ENCODE data around the gene GNAZ.

Gene GNAZ

DNA sequence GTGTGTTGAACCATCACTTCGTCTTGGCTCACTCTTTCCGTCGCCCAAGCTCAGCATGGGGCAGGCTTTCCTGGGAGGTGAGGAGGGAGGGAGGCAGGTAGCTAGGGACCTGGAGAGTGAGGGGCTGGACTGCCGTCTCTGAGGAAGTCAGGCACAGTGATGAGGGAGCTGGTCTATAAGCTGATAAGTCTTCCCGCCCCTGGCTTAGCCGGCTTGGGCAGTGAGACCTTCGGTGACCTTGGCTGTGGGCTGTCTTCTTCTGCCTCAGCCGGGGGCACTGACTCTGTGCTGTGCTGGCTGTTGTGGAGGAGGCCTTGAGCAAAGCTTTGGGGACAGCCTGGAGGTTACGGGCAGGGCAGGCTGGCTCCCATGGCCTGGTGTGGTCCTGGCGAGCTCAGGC lies 18.7 kb downstream of the GNAZ start:
- TF ChIP-seq CTCF (IDR thresholded peaks at IDR 0.05; ENCODE audit: low read depth, low read length), result no peak
- no peak overlapping the region for H3K4me3 ChIP-seq (ENCODE audit: low read depth, low read length)
- no peak for DNase-seq (ENCODE audit: low read depth, low spot score)
- in situ Hi-C loops (cut with HindIII; ENCODE audit: low sequenced_read_pairs), result no loop called here

DNA sequence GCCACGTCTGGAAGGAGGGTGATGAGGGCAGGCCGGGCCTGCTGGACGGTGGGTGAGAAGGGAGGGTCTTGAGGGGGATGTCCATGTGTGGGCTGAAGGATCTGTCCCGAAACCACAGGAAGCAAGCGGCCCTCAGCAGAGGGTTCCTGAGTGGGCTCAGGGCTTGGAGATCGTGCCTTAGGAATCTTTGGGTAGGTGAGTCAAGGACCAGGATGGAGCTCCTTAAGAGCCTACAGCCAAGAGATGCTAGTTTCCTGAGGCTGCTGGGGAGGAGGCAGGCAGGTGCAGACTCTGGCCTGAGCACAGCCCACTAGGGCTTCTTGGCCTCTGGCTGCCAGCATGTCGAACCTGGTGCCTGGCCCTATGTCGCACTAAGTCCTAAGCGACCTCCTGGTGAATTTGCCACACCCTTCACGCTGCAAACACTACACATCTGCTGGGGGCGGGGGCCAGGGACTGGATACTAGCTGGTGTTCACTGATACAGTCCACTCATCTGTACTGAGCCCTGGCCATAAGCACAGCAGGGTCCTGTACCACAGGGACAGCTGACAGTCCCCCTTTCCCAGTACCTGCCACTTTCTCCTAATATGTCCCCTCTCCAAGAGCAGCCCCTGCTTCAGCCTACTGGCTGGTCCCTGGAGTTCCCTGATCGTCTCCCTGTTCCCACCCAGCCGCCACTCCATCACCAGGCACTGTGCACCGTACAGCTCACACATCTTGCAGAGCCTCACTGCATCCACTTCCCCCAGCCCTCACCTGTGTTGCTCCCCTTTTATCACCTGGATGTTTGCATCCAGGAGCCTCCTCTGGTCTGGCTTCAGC lies 19.5 kb downstream of the GNAZ start:
- in situ Hi-C loops (cut with HindIII; ENCODE audit: low sequenced_read_pairs), result no loop called here
- no peak for DNase-seq (ENCODE audit: low read depth, low spot score)
- TF ChIP-seq CTCF (IDR thresholded peaks at IDR 0.05; ENCODE audit: low read depth, low read length), result no peak
- no peak overlapping the region for H3K4me3 ChIP-seq (ENCODE audit: low read depth, low read length)

GRCh38 chr22:23090457-23090835 lies 20.1 kb downstream of the GNAZ start:
- no peak for TF ChIP-seq CTCF (IDR thresholded peaks at IDR 0.05; ENCODE audit: low read depth, low read length)
- DNase-seq (ENCODE audit: low read depth, low spot score), result no peak
- H3K4me3 ChIP-seq (ENCODE audit: low read depth, low read length), result no peak overlapping the region
- in situ Hi-C loops (cut with HindIII; ENCODE audit: low sequenced_read_pairs), result no loop called here

DNA sequence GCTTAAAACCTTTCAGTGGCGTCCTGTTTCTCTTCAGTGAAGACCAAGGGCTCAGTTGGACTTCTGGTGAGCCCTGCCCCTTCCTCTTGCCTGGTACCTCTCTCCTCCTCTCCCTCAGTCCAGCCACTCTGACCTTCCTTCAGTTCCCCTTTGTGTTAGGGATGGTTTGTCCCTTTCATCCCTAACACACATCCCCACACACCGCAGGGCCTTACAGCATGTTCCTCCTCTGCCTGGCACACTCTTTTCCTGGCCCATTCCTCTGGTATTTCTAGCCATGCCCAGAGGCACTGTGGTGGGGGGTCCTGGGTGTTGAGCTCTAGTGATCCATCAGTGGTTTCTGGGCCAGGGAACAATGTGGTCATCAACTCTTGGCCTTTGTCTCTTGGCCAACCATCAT lies 21.4 kb downstream of the GNAZ start:
- in situ Hi-C loops (cut with HindIII; ENCODE audit: low sequenced_read_pairs), result no loop called here
- no peak for TF ChIP-seq CTCF (IDR thresholded peaks at IDR 0.05; ENCODE audit: low read depth, low read length)
- H3K4me3 ChIP-seq (ENCODE audit: low read depth, low read length), result no peak overlapping the region
- no peak for DNase-seq (ENCODE audit: low read depth, low spot score)

- DNase-seq (ENCODE audit: low read depth, low spot score), result no peak
- in situ Hi-C loops (cut with HindIII; ENCODE audit: low sequenced_read_pairs), result no loop called here
- TF ChIP-seq CTCF (IDR thresholded peaks at IDR 0.05; ENCODE audit: low read depth, low read length), result no peak
Observed at GRCh38 chr22:23092217-23092955, 22.1 kb downstream of the GNAZ start.

GRCh38 chr22:23093051-23093788 lies 22.9 kb downstream of the GNAZ start:
- no peak overlapping the region for H3K4me3 ChIP-seq (ENCODE audit: low read depth, low read length)
- TF ChIP-seq CTCF (IDR thresholded peaks at IDR 0.05; ENCODE audit: low read depth, low read length), result no peak
- in situ Hi-C loops (cut with HindIII; ENCODE audit: low sequenced_read_pairs), result no loop called here
- DNase-seq (ENCODE audit: low read depth, low spot score), result no peak

More at GRCh38 chr22:23092217-23092955, 22.1 kb downstream of the GNAZ start:
- H3K4me3 ChIP-seq (ENCODE audit: low read depth, low read length), result no peak overlapping the region
